Epithelial cell of proximal tubule (primary cell): ENCODE results near the gene CDC42BPG. TPM values are rescaled to one million over a fixed set of nuclear protein-coding genes. Genes with fewer than 3 reads are reported as not detected.

Experiments
- DNase-seq: peaks from one replicate; pipeline ENCODE4 v3.0.0-alpha.2; 2011; ENCODE audit warnings: low read depth
- H3K4me3 ChIP-seq: 2 replicates; pipeline ENCODE4 v1.5.1; 2011; ENCODE audit warnings: low read depth, mild to moderate bottlenecking, low read length
- total RNA-seq: library from RNA; depleted of rRNA; stranded (reverse); fragments of >200 nt; gene quantifications from 2 replicates; pipeline ENCODE4 v1.2.3, GENCODE V29; 2015
- TF ChIP-seq, protein P1 (sequence below): conservative IDR thresholded peaks from 2 replicates; pipeline ENCODE4 v1.5.1; 2012; ENCODE audit warnings: low read depth, mild to moderate bottlenecking, low read length

The CDC42BPG gene
- total RNA-seq, 1 donor from 2014 or later, result 8.9 TPM

DNA sequence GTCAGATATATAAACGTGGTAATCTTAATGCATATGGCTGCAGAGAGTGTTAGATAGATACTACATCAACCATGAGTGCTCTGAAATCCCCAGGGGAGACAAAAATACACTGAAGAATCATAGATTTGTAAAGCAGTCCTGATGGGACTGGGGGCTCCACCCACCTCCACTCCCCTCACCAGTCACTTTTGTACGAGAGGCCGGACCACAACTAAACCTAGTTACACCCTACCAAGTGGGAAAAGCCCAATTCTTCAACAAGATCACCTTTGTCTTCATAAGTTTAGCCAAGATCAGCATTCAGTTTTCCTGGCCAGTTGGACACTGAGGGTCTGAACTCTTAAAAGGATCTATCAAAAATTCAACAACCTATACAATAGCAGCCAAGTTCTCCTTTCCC, 67.6 kb downstream of the CDC42BPG start:
- no peak for DNase-seq
- TF ChIP-seq, protein P1, sequence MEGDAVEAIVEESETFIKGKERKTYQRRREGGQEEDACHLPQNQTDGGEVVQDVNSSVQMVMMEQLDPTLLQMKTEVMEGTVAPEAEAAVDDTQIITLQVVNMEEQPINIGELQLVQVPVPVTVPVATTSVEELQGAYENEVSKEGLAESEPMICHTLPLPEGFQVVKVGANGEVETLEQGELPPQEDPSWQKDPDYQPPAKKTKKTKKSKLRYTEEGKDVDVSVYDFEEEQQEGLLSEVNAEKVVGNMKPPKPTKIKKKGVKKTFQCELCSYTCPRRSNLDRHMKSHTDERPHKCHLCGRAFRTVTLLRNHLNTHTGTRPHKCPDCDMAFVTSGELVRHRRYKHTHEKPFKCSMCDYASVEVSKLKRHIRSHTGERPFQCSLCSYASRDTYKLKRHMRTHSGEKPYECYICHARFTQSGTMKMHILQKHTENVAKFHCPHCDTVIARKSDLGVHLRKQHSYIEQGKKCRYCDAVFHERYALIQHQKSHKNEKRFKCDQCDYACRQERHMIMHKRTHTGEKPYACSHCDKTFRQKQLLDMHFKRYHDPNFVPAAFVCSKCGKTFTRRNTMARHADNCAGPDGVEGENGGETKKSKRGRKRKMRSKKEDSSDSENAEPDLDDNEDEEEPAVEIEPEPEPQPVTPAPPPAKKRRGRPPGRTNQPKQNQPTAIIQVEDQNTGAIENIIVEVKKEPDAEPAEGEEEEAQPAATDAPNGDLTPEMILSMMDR, result no peak
- peak overlapping the region; percentile 80 for H3K4me3 ChIP-seq

DNA sequence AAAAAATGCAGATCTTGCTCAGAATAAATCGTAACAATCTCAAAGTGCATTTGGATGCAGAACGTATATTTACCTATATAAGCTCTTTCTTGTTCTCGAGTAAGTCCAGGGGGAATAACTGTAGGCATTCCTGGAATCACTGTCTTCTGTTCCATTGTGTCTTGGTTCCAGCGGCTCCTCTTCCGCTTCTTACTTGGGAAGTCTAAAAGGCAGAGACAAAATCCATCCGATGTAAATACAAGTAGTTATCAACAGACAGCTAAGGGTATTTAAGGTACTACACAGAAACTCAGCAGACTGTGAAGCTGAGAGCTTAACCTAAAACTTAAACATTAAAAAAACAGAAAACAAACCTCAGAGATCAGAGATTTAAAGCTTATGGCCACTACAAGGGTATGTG, 68.0 kb downstream of the CDC42BPG start:
- TF ChIP-seq, protein P1, result no peak
- peak overlapping the region; percentile 80 for H3K4me3 ChIP-seq
- DNase-seq, result no peak

DNA sequence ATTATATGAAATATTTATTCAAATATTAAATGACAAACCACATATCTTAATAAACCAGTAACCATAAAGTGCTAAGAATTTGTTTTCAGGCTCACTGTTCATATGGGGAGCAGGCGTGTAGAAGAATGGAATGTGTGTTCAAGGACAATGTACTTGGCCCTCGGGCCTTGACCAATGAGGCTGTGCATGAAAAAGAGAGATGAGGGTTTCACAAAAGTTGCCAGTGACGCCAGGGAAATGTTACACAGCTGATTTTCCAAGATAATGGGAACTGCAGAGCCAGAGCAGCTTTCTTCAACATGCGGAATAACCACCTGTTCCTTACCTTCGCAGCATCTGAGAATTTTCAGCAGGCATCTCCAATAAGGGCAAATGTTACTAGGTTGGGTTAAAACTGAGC, 70.3 kb downstream of the CDC42BPG start:
- TF ChIP-seq, protein P1, result no peak
- DNase-seq, result no peak
- H3K4me3 ChIP-seq, result no peak overlapping the region

Other genes with a start within 250 kb of the CDC42BPG start
- 0.29 TPM in 1 of 2 replicates, not detected in the other for gene NRXN2, start 121.5 kb downstream of the CDC42BPG start, total RNA-seq
- gene RASGRP2, start 100.5 kb downstream of the CDC42BPG start, total RNA-seq, result not detected in 2 replicates
- not detected in 2 replicates for gene PYGM, start 84.7 kb downstream of the CDC42BPG start, total RNA-seq
- 111 and 136 TPM in 2 replicates for gene SF1, start 66.1 kb downstream of the CDC42BPG start, total RNA-seq
- 25.2 and 52.4 TPM in 2 replicates for gene MAP4K2, start 41.4 kb downstream of the CDC42BPG start, total RNA-seq
- gene MEN1, start 34.1 kb downstream of the CDC42BPG start, total RNA-seq, result 23.5 and 26.4 TPM in 2 replicates
- gene EHD1, start 34.0 kb upstream of the CDC42BPG start, total RNA-seq, result 82.7 and 93.4 TPM in 2 replicates
- gene ATG2A, start 72.6 kb upstream of the CDC42BPG start, total RNA-seq, result 22.4 and 25.8 TPM in 2 replicates
- 16.8 and 32.9 TPM in 2 replicates for gene PPP2R5B, start 80.0 kb upstream of the CDC42BPG start, total RNA-seq
- not detected in 2 replicates for gene GPHA2, start 91.2 kb upstream of the CDC42BPG start, total RNA-seq
- gene MAJIN, start 127.5 kb upstream of the CDC42BPG start, total RNA-seq, result not detected in 2 replicates
- 0.35 and 1.1 TPM in 2 replicates for gene BATF2, start 152.3 kb upstream of the CDC42BPG start, total RNA-seq
- 151 and 169 TPM in 2 replicates for gene ARL2, start 169.5 kb upstream of the CDC42BPG start, total RNA-seq
- 16.5 and 18.5 TPM in 2 replicates for gene SNX15, start 182.8 kb upstream of the CDC42BPG start, total RNA-seq
- 49.0 and 50.6 TPM in 2 replicates for gene SAC3D1, start 196.6 kb upstream of the CDC42BPG start, total RNA-seq
- gene NAALADL1, start 213.9 kb upstream of the CDC42BPG start, total RNA-seq, result 14.7 and 27.9 TPM in 2 replicates
- 32.0 and 45.4 TPM in 2 replicates for gene CDCA5, start 239.4 kb upstream of the CDC42BPG start, total RNA-seq
- 59.0 and 61.1 TPM in 2 replicates for gene ZFPL1, start 239.6 kb upstream of the CDC42BPG start, total RNA-seq